Activated CD8-positive, alpha-beta T cell treated with anti-CD3 and anti-CD28 coated beads for 36 hours (primary cell): ENCODE measurements around the gene KRTAP10-3. TPM values are rescaled to one million over a fixed set of nuclear protein-coding genes. Genes with fewer than 3 reads are reported as not detected.

Experiments used
- ATAC-seq: fragments of 200-7000 bp; cut with Tn5 transposase; one replicate; pipeline ENCODE4 v1.10.0; 2021; ENCODE audit warnings: mild to moderate bottlenecking, moderate library complexity
- CTCF ChIA-PET: fragments of 350-600 bp; sonication (Branson Sonifier 250); formaldehyde crosslinking; loops from one replicate; lab custom pipeline; 2021; ENCODE audit warnings: antibody characterized with exemption; lab: Charles Lee
- POLR2A ChIA-PET: fragments of 350-600 bp; sonication (Branson Sonifier 250); formaldehyde crosslinking; loops from one replicate; lab custom pipeline; 2021; ENCODE audit warnings: antibody characterized with exemption; lab: Charles Lee
- DNase-seq: peaks from one replicate; pipeline ENCODE4 v3.0.0-alpha.2; 2020
- H3K27ac Mint-ChIP-seq: one replicate; pipeline ENCODE4 v1.8.0; 2021; ENCODE audit warnings: mild to moderate bottlenecking, mixed read lengths
- H3K27me3 Mint-ChIP-seq: one replicate; pipeline ENCODE4 v1.8.0; 2021; ENCODE audit warnings: mixed read lengths
- H3K36me3 Mint-ChIP-seq: one replicate; pipeline ENCODE4 v1.8.0; 2021; ENCODE audit warnings: low read depth, mixed read lengths
- H3K4me1 Mint-ChIP-seq: one replicate; pipeline ENCODE4 v1.8.0; 2021; ENCODE audit warnings: low read depth, mixed read lengths
- H3K4me3 Mint-ChIP-seq: one replicate; pipeline ENCODE4 v1.8.0; 2021; ENCODE audit warnings: mild to moderate bottlenecking, moderate library complexity, mixed read lengths
- H3K9me3 Mint-ChIP-seq: one replicate; pipeline ENCODE4 v1.8.0; 2021; ENCODE audit warnings: mixed read lengths
- CTCF ChIP-seq: fragments of 200-600 bp; IDR thresholded peaks from one replicate; pipeline ENCODE4 v1.8.0; 2022; ENCODE audit warnings: antibody characterized with exemption, mild to moderate bottlenecking
- intact Hi-C: fragments of 100-400 bp; cut with micrococcal nuclease; formaldehyde crosslinking; loops from one replicate; pipeline ENCODE4 v1.10.0; 2022
- total RNA-seq, 2 experiments: library from RNA; stranded (reverse); gene quantifications; one replicate each; pipeline ENCODE4 v1.2.3, GENCODE V29; 2021

Gene KRTAP10-3
- total RNA-seq, 2 experiments from 2014 or later, result not detected

GRCh38 chr21:44508426-44508710 lies 50.2 kb downstream of the KRTAP10-3 start:
- Mint-ChIP-seq H3K9me3 (no peaks in the 10 kb centered on the region), H3K4me1 (peaks cover 7% of the 10 kb centered on the region), H3K27me3 (no peaks in the 10 kb centered on the region), H3K4me3 (no peak overlapping the region), H3K36me3 (no peaks in the 10 kb centered on the region), H3K27ac (no peak overlapping the region)
- no peak for DNase-seq
- ChIA-PET CTCF (no interaction called here), POLR2A (no interaction called here)
- intact Hi-C loops, result no loop called here
- no peak for ATAC-seq
- TF ChIP-seq CTCF, result no peak

Other genes starting within 250 kb of the KRTAP10-3 start
- 10 to 100 TPM; 17.2 TPM for gene CFAP410, start 219.4 kb downstream of the KRTAP10-3 start, total RNA-seq
- 1 to 10 TPM; 2.6 to 3.7 TPM for gene TRPM2, start 205.2 kb downstream of the KRTAP10-3 start, total RNA-seq
- 1 to 10 TPM; 1.8 to 1.9 TPM for gene LRRC3, start 103.3 kb downstream of the KRTAP10-3 start, total RNA-seq
- gene KRTAP10-1, start 18.6 kb downstream of the KRTAP10-3 start, total RNA-seq, result not detected
- gene KRTAP10-2, start 7.3 kb downstream of the KRTAP10-3 start, total RNA-seq, result not detected
- gene KRTAP10-4, start 14.9 kb upstream of the KRTAP10-3 start, total RNA-seq, result not detected
- gene KRTAP10-5, start 21.8 kb upstream of the KRTAP10-3 start, total RNA-seq, result not detected
- gene KRTAP10-6, start 33.7 kb upstream of the KRTAP10-3 start, total RNA-seq, result not detected
- not detected for gene KRTAP10-7, start 41.8 kb upstream of the KRTAP10-3 start, total RNA-seq
- not detected for gene KRTAP10-8, start 53.3 kb upstream of the KRTAP10-3 start, total RNA-seq
- not detected for gene KRTAP10-9, start 68.3 kb upstream of the KRTAP10-3 start, total RNA-seq
- gene KRTAP10-10, start 78.6 kb upstream of the KRTAP10-3 start, total RNA-seq, result not detected
- gene KRTAP10-11, start 87.6 kb upstream of the KRTAP10-3 start, total RNA-seq, result not detected
- gene KRTAP12-4, start 95.9 kb upstream of the KRTAP10-3 start, total RNA-seq, result not detected
- gene KRTAP12-3, start 99.1 kb upstream of the KRTAP10-3 start, total RNA-seq, result not detected
- not detected for gene KRTAP12-2, start 108.1 kb upstream of the KRTAP10-3 start, total RNA-seq
- gene KRTAP12-1, start 123.4 kb upstream of the KRTAP10-3 start, total RNA-seq, result not detected
- not detected for gene KRTAP10-12, start 138.4 kb upstream of the KRTAP10-3 start, total RNA-seq
- not detected for gene TSPEAR, start 152.8 kb upstream of the KRTAP10-3 start, total RNA-seq
- 100 to 1,000 TPM; 113 to 115 TPM for gene UBE2G2, start 243.0 kb upstream of the KRTAP10-3 start, total RNA-seq